PC-3 (cell line): ENCODE measurements around the gene ANGPTL8. TPM values are rescaled to one million over a fixed set of nuclear protein-coding genes. Genes with fewer than 3 reads are reported as not detected.

ENCODE experiments used
- ATAC-seq: fragments of 200-7000 bp; cut with Tn5 transposase; 2 replicates; pipeline ENCODE4 v1.9.1; 2020; ENCODE audit warnings: mild to moderate bottlenecking, moderate library complexity
- BruUV-seq: library from RNA; stranded (reverse); fragments of 400-500 nt; replicated peaks from 2 replicates; lab custom pipeline; 2021; lab: Mats Ljungman, UMichigan
- CTCF ChIA-PET: fragments of 300-600 bp; sonication (Branson Sonifier 250); formaldehyde crosslinking; loops from one replicate; lab custom pipeline; 2022; ENCODE audit warnings: antibody characterized with exemption; lab: Charles Lee
- POLR2A ChIA-PET: fragments of 300-600 bp; sonication (Branson Sonifier 250); formaldehyde crosslinking; loops from one replicate; lab custom pipeline; 2022; ENCODE audit warnings: antibody characterized with exemption; ENCODE audit not compliant: unreplicated experiment; lab: Charles Lee
- DNase-seq: peaks from one replicate; pipeline ENCODE4 v3.0.0-alpha.2; 2015
- H2AFZ ChIP-seq: fragments of 300-600 bp; sonication (generic); 2 replicates; pipeline ENCODE4 v1.6.0; 2016; ENCODE audit warnings: antibody characterized with exemption, low read length
- H3F3A ChIP-seq: fragments of 300-600 bp; sonication (generic); one replicate; pipeline ENCODE4 v1.6.0; 2017; ENCODE audit warnings: antibody characterized with exemption, low read length, control low read depth, mild to moderate bottlenecking; ENCODE audit not compliant: unreplicated experiment
- H3K27ac ChIP-seq: fragments of 300-600 bp; sonication (generic); 2 replicates; pipeline ENCODE4 v1.5.1; 2016; ENCODE audit warnings: mild to moderate bottlenecking, low read length
- H3K27me3 ChIP-seq: fragments of 300-600 bp; sonication (generic); 2 replicates; pipeline ENCODE4 v1.6.1; 2016; ENCODE audit warnings: low read length, mixed read lengths
- H3K36me3 ChIP-seq: fragments of 300-600 bp; sonication (generic); 2 replicates; pipeline ENCODE4 v1.6.1; 2016; ENCODE audit warnings: low read depth, mixed run types, low read length, mixed read lengths
- H3K4me1 ChIP-seq: fragments of 300-600 bp; sonication (generic); 2 replicates; pipeline ENCODE4 v1.5.1; 2016; ENCODE audit warnings: low read length; ENCODE audit not compliant: insufficient read depth
- H3K4me2 ChIP-seq: fragments of 300-600 bp; sonication (generic); 2 replicates; pipeline ENCODE4 v1.6.0; 2016; ENCODE audit warnings: low read length
- H3K4me3 ChIP-seq: fragments of 300-600 bp; sonication (generic); 2 replicates; pipeline ENCODE4 v1.5.1; 2016; ENCODE audit warnings: mild to moderate bottlenecking, low read length, mixed read lengths
- H3K79me2 ChIP-seq: fragments of 300-600 bp; sonication (generic); 2 replicates; pipeline ENCODE4 v1.6.1; 2017; ENCODE audit warnings: low read length, mixed read lengths
- H3K9ac ChIP-seq: fragments of 300-600 bp; sonication (generic); 2 replicates; pipeline ENCODE4 v1.6.0; 2016; ENCODE audit warnings: mild to moderate bottlenecking, low read length
- H3K9me2 ChIP-seq: fragments of 300-600 bp; sonication (generic); replicated peaks from 2 replicates; pipeline ENCODE4 v1.6.1; 2016; ENCODE audit warnings: mixed run types, low read length, mixed read lengths
- H3K9me3 ChIP-seq: fragments of 300-600 bp; sonication (generic); 2 replicates; pipeline ENCODE4 v1.6.1; 2016; ENCODE audit warnings: low read length, mixed read lengths
- H4K20me1 ChIP-seq: fragments of 300-600 bp; sonication (generic); 2 replicates; pipeline ENCODE4 v1.6.1; 2016; ENCODE audit warnings: low read length, mixed read lengths
- EZH2 ChIP-seq: fragments of 300-600 bp; sonication (generic); IDR thresholded peaks from one replicate; pipeline ENCODE4 v1.6.1; 2017; ENCODE audit warnings: antibody characterized with exemption, mild to moderate bottlenecking, low read length; ENCODE audit not compliant: unreplicated experiment
- EZH2phosphoT487 ChIP-seq: fragments of 300-600 bp; sonication (generic); IDR thresholded peaks from 2 replicates; pipeline ENCODE4 v1.6.1; 2018; ENCODE audit warnings: mild to moderate bottlenecking, antibody characterized with exemption, low read length, borderline replicate concordance
- intact Hi-C: fragments of 100-400 bp; cut with micrococcal nuclease; formaldehyde crosslinking; loops from 2 replicates; pipeline ENCODE4 v1.9.0; 2023
- total RNA-seq: library from RNA; depleted of rRNA; stranded (reverse); fragments of >200 nt; gene quantifications from 2 replicates; pipeline ENCODE4 v1.2.3, GENCODE V29; 2014
- TF ChIP-seq, protein P1 (sequence below): fragments of 300-600 bp; sonication (generic); conservative IDR thresholded peaks from 2 replicates; pipeline ENCODE4 v1.5.1; 2017; ENCODE audit warnings: antibody characterized with exemption, low read depth, mild to moderate bottlenecking, low read length

The ANGPTL8 gene
- total RNA-seq, 1 experiment from 2014 or later = not detected

GRCh38 chr19:11230621-11231386 lies 8.6 kb upstream of the ANGPTL8 start:
- no peak overlapping the region for H2AFZ ChIP-seq
- no peak overlapping the region for H3K4me2 ChIP-seq
- intact Hi-C loops = no loop called here
- DNase-seq (no peak), ATAC-seq (no peak)
- H3K79me2 ChIP-seq = no peaks in the 10 kb centered on the region
- TF ChIP-seq EZH2 (no peak), EZH2phosphoT487 (no peak)
- TF ChIP-seq, protein P1, sequence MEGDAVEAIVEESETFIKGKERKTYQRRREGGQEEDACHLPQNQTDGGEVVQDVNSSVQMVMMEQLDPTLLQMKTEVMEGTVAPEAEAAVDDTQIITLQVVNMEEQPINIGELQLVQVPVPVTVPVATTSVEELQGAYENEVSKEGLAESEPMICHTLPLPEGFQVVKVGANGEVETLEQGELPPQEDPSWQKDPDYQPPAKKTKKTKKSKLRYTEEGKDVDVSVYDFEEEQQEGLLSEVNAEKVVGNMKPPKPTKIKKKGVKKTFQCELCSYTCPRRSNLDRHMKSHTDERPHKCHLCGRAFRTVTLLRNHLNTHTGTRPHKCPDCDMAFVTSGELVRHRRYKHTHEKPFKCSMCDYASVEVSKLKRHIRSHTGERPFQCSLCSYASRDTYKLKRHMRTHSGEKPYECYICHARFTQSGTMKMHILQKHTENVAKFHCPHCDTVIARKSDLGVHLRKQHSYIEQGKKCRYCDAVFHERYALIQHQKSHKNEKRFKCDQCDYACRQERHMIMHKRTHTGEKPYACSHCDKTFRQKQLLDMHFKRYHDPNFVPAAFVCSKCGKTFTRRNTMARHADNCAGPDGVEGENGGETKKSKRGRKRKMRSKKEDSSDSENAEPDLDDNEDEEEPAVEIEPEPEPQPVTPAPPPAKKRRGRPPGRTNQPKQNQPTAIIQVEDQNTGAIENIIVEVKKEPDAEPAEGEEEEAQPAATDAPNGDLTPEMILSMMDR = no peak
- POLR2A ChIA-PET = no interaction called here
- H3K4me3 ChIP-seq = no peak overlapping the region
- H3K27me3 ChIP-seq = no peaks in the 10 kb centered on the region
- no peaks in the 10 kb centered on the region for H3F3A ChIP-seq
- H3K9me2 ChIP-seq = no peaks in the 10 kb centered on the region
- peaks cover 8% of the 10 kb centered on the region for H3K36me3 ChIP-seq
- H3K9me3 ChIP-seq = no peaks in the 10 kb centered on the region
- no peaks in the 10 kb centered on the region for H4K20me1 ChIP-seq
- no peaks in the 10 kb centered on the region for H3K4me1 ChIP-seq
- H3K27ac ChIP-seq = no peak overlapping the region
- CTCF ChIA-PET = no interaction called here
- BruUV-seq = no TSS peak
- no peak overlapping the region for H3K9ac ChIP-seq

DNA sequence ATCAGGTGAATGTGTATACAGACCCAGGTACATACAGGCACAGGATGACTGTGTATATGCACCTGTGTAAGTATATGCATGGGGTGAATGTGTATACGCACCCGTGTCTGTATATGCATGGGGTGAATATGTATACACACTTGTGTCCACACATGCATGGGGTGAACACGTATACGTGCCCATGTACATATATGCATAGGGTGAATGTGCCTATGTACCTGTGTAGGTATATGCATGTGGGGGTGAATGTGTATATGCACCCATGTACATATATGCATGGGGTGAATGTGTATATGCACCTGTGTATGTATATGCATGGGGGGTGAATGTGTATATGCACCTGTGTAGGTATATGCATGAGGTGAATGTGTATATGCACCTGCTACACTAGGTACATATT lies 6.9 kb upstream of the ANGPTL8 start:
- ChIA-PET CTCF (no interaction called here), POLR2A (no interaction called here)
- H4K20me1 ChIP-seq = no peaks in the 10 kb centered on the region
- no peaks in the 10 kb centered on the region for H3K9me3 ChIP-seq
- ATAC-seq (no peak), DNase-seq (no peak)
- no peak overlapping the region for H3K9ac ChIP-seq
- no peaks in the 10 kb centered on the region for H3K79me2 ChIP-seq
- BruUV-seq = no TSS peak
- H3K36me3 ChIP-seq = peaks cover 5% of the 10 kb centered on the region
- no peak overlapping the region for H3K4me3 ChIP-seq
- no peak overlapping the region for H3K4me2 ChIP-seq
- no peak overlapping the region for H3K27ac ChIP-seq
- intact Hi-C loops = no loop called here
- no peaks in the 10 kb centered on the region for H3K4me1 ChIP-seq
- H3K27me3 ChIP-seq = no peaks in the 10 kb centered on the region
- H3K9me2 ChIP-seq = no peaks in the 10 kb centered on the region
- H2AFZ ChIP-seq = no peak overlapping the region
- H3F3A ChIP-seq = no peaks in the 10 kb centered on the region
- TF ChIP-seq, protein P1 = no peak

DNA sequence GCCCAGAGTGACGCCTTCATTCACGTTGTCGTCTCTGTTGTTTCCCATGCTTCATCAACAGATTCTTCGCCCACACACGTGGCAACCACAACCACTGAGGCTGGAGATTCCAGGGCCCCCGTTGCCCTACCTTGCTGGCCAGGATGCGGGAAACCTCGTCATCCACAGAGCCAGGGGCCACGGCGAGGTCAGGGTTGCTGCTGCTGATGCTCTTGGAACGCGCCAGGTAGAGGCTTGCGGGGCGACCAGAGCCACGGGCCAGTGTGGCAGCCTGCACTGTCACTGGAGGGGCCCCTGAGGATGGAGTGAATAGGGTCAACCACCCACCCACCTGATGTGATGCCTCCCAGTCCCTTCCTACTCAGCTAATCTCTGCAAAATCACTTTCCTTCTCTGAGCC lies 6.3 kb upstream of the ANGPTL8 start:
- Histone ChIP-seq H3K79me2 (no peaks in the 10 kb centered on the region), H3K9ac (no peak overlapping the region), H3K9me2 (no peaks in the 10 kb centered on the region), H2AFZ (no peak overlapping the region), H4K20me1 (no peaks in the 10 kb centered on the region), H3K9me3 (no peaks in the 10 kb centered on the region), H3K36me3 (peaks cover 5% of the 10 kb centered on the region), H3K4me1 (no peaks in the 10 kb centered on the region), H3K4me2 (no peak overlapping the region), H3F3A (no peaks in the 10 kb centered on the region), H3K4me3 (no peak overlapping the region), H3K27me3 (no peaks in the 10 kb centered on the region), H3K27ac (no peak overlapping the region)
- ATAC-seq (no peak), DNase-seq (no peak)
- TF ChIP-seq EZH2phosphoT487 = no peak
- TF ChIP-seq EZH2 = no peak
- TF ChIP-seq, protein P1 = no peak
- no TSS peak for BruUV-seq
- POLR2A ChIA-PET = no interaction called here
- intact Hi-C loops = no loop called here
- CTCF ChIA-PET = no interaction called here
